Ovary (tissue), 3 donors: ENCODE results near the gene FASTK.

Experiments used
- POLR2A ChIP-seq: fragments of 450-650 bp; IDR thresholded peaks from one replicate; pipeline ENCODE4 v1.6.1; 2017; ENCODE audit warnings: antibody characterized with exemption, mild to moderate bottlenecking, moderate library complexity
- TF ChIP-seq, protein P1 (sequence below), 3 donors: fragments of 450-650 bp in 2 of 3; fragments of 200-600 bp in 1 of 3; IDR thresholded peaks; one replicate each; pipeline versions ENCODE4 v1.5.1 to v1.8.0; 2016 to 2022; ENCODE audit warnings: antibody characterized with exemption in 3 of 3, mild to moderate bottlenecking in 1 of 3
- donor health status: DM: no; HTN: no; CAD: no.

GRCh38 chr7:151076863-151077704 lies 3.5 kb downstream of the FASTK start:
- TF ChIP-seq, protein P1, sequence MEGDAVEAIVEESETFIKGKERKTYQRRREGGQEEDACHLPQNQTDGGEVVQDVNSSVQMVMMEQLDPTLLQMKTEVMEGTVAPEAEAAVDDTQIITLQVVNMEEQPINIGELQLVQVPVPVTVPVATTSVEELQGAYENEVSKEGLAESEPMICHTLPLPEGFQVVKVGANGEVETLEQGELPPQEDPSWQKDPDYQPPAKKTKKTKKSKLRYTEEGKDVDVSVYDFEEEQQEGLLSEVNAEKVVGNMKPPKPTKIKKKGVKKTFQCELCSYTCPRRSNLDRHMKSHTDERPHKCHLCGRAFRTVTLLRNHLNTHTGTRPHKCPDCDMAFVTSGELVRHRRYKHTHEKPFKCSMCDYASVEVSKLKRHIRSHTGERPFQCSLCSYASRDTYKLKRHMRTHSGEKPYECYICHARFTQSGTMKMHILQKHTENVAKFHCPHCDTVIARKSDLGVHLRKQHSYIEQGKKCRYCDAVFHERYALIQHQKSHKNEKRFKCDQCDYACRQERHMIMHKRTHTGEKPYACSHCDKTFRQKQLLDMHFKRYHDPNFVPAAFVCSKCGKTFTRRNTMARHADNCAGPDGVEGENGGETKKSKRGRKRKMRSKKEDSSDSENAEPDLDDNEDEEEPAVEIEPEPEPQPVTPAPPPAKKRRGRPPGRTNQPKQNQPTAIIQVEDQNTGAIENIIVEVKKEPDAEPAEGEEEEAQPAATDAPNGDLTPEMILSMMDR (IDR thresholded peaks at IDR 0.05), result no peak
- no peak for TF ChIP-seq POLR2A
